ENCODE measurements around the gene SCN1A.

DNA sequence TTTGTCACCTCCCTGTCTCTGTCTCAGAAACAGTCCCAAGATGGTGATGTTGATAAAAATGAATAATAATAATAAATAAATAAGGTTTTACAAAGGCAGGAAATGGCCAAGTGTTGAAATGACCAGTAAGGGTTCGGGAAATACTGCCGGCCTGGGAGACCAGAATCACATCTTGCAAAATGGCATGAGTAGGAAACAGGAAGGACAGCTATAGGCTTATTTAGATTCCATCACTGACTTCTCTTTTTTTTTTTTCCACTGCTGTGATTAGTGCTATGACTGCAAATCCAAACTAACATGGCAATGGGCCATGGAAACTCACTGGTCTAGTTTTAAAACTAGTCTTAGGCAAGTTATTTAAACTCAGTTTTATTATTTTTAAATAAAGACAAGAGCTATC, 60.6 kb downstream of the SCN1A start:
- TF ChIP-seq ZNF274 (IDR thresholded peaks at IDR 0.05; ENCODE audit: low read depth, low read length) = no peak
- no peak for TF ChIP-seq SUZ12 (IDR thresholded peaks at IDR 0.05; ENCODE audit: extremely low read depth, insufficient read depth, insufficient read length)

Measured in NT2/D1 (cell line).